Suprapubic skin (tissue), 4 donors: ENCODE results near the gene EPB41L2.
"Not testable (repeated sequence)": the region's sequence is repeated elsewhere in the genome, so short reads cannot be mapped to it uniquely, and the experiment has no call there.

Source experiments
- EP300 ChIP-seq: sonication (generic); formaldehyde crosslinking; IDR thresholded peaks from one replicate; pipeline ENCODE4 v1.6.1; 2017; ENCODE audit warnings: antibody characterized with exemption
- POLR2A ChIP-seq, 2 donors: fragments of 450-650 bp; IDR thresholded peaks; one replicate each; pipeline ENCODE4 v1.6.1; 2017; ENCODE audit warnings: antibody characterized with exemption in 2 of 2, mild to moderate bottlenecking in 2 of 2, moderate library complexity in 2 of 2
- POLR2AphosphoS5 ChIP-seq, 3 donors: sonication (generic); formaldehyde crosslinking; IDR thresholded peaks; one replicate each; pipeline ENCODE4 v1.6.1; 2017; ENCODE audit warnings: antibody characterized with exemption in 3 of 3
- TF ChIP-seq, protein P1 (sequence below), 2 donors: fragments of 200-600 bp in 1 of 2; fragments of 450-650 bp in 1 of 2; sonication (generic) in 1 of 2; IDR thresholded peaks; one replicate each; pipeline ENCODE4 v1.5.1; 2016 to 2019; ENCODE audit warnings: antibody characterized with exemption in 2 of 2, mild to moderate bottlenecking in 1 of 2, moderate library complexity in 1 of 2

GRCh38 chr6:131091944-131092343 is 28.9 kb upstream of the EPB41L2 start:
- TF ChIP-seq, protein P1, sequence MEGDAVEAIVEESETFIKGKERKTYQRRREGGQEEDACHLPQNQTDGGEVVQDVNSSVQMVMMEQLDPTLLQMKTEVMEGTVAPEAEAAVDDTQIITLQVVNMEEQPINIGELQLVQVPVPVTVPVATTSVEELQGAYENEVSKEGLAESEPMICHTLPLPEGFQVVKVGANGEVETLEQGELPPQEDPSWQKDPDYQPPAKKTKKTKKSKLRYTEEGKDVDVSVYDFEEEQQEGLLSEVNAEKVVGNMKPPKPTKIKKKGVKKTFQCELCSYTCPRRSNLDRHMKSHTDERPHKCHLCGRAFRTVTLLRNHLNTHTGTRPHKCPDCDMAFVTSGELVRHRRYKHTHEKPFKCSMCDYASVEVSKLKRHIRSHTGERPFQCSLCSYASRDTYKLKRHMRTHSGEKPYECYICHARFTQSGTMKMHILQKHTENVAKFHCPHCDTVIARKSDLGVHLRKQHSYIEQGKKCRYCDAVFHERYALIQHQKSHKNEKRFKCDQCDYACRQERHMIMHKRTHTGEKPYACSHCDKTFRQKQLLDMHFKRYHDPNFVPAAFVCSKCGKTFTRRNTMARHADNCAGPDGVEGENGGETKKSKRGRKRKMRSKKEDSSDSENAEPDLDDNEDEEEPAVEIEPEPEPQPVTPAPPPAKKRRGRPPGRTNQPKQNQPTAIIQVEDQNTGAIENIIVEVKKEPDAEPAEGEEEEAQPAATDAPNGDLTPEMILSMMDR (IDR thresholded peaks at IDR 0.05): not testable (repeated sequence)
- not testable (repeated sequence) for TF ChIP-seq POLR2A (IDR thresholded peaks at IDR 0.05); POLR2AphosphoS5 (IDR thresholded peaks at IDR 0.05); EP300
